ENCODE results near the gene BMPER. TPM values are rescaled to one million over a fixed set of nuclear protein-coding genes. Genes with fewer than 3 reads are reported as not detected.

The BMPER gene
- total RNA-seq, 1 donor from 2014 or later: 0.40 TPM

DNA sequence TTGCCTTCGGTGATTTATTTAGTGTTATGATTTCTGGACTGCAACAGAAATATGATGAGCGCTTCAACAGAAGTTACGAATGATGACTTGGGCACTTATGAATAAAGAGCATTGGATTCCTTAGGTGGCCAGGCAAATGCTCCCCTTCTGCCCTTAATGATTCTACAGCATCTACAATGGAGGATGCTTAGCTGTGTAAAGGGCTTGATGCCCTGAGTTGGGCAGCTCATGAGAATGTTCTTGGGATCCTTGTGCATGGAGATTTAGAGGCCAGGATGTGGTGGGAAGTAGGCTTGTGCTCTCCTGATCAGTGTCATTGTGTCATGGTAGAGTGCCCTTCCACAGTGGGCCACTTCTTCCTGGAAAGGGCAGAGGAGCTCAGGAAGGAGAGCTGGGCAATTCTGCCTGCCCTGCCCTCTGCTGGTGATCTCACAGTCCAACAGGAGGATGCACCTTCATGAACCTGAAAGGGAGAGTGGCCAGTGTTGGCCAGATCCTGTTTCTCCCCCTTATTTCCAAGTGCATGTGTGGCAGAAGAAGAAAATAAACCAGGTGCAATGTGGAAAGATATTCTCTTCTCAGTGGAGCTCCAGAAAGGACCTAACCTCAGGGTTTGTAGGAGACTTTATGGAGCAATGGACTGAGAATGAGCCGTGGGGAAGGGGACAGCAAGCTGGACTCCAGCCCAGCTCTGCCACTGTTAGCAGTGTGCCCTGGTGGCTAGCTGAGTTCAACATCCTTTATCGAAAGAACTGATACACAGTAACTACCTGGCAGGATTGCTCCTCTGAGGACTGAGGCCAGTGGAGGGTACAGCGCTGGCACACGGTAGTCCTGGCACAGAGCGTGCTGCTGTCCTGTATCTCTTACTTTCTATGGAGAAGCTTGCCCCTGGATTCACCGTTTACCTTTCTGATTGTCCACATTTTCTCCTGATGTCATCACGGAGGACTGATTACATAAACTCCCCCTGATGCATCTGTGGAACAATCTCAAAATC is 182.9 kb downstream of the BMPER start:
- peak; percentile 9 to 44 for DNase-seq (ENCODE audit: low read depth in 2 of 2)

DNA sequence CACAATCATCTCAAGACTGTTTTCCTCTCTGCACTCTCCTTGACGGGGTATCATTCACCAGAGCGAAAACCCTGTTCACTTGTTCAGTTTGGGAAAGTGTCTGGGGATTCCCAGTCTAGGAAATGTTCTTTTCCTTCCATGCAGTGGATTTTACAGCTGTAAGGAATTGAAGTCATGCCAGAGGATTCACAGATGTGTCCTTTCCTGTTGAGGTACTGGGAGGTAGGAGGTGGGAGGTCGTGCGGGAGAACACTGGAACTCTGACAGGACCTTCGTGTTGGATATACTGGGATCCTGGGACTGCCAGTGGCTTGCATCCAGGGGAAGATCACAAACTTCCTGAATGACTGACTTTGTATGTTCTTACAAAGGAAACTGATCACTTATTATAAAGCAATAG is 185.5 kb downstream of the BMPER start:
- no peak for DNase-seq (ENCODE audit: low read depth in 2 of 2)

DNA sequence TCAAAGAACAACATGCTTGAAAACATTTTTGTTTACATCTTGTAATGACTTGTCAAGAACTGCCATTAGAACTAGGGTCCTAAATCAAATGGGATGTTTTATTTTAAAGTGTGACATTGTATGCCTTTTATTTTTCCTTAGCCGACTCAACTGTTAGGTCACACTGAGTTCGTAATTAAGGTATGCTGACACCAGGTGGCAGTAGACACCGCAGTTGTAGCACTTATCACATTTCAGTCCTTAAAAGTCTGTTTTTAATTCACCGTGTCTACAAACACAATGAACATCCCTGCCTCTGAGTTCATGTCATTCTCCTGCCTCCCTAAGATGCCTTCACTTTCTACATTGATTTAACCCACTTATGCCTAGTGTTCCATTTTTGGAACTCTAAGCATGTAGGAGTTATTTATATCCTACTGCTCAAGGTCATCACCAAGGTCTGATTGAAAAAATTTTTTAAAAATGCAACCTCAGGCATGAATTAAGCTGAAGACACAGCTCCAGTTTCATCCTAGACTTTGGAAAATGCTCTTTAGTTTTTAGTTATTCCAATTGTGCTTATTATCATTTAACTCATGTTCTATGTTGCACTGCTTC is 186.1 kb downstream of the BMPER start:
- DNase-seq (ENCODE audit: low read depth in 2 of 2): peak; percentile 56 to 72

DNA sequence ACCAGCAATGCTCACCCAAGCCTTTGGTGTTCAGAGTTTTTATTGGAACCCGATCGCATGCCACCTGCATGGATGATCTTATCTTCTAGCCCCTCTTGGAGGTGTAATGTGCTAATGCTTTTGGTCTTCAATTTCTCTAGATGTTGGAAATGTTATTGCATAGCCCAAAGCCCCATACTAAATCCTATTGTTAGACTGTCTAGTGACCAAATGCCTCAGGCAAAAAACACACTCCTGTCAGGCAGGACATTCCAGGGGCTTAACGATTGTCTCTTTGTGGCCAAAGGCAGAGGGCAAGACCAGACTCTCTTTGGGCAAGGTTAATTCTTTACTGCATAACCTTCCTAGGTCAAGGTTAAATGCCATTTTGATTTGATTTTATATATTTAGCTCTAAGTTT is 187.9 kb downstream of the BMPER start:
- no peak for DNase-seq (ENCODE audit: low read depth in 2 of 2)

DNA sequence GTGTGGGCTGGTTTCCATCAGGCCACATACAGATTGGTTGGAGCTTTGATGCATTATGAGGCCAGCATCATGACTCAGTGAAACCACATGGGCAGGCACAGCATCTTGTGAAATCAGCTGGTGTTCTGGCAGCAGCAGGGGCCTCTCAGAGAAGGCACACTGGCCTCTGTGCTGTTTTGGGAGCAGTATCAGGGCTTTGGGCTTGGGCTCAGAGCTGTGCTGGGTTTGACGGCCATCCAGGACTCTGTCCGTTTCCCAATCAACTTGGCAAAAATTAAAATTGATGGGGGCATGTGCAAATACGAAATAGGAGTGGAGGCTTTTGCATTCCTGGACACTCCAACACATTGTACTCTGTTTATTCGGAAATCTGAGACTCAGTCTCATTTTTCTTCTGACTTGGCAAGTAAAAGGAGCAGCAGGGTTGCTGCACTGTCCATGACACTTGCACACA is 190.9 kb downstream of the BMPER start:
- no peak for DNase-seq (ENCODE audit: low read depth in 2 of 2)

DNA sequence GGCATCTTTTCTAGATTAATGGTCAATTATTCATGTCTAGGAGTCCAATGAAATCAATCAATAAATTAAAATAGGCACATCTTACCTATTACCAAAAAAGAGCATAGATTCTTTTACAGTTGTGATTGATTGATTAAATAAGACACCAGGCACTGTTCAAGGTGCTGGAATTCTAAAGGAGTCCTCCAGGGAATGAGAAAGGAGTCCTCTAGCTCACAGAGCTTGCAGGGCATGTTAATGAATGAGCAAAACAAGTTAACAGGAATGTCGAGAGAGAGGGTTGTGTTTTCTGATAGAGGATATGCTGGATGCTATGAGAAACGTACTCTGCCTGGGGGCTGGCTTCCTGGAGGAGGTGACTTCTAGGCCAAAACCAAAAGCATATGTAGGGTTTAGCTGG is 191.4 kb downstream of the BMPER start:
- DNase-seq (ENCODE audit: low read depth in 2 of 2): no peak

DNA sequence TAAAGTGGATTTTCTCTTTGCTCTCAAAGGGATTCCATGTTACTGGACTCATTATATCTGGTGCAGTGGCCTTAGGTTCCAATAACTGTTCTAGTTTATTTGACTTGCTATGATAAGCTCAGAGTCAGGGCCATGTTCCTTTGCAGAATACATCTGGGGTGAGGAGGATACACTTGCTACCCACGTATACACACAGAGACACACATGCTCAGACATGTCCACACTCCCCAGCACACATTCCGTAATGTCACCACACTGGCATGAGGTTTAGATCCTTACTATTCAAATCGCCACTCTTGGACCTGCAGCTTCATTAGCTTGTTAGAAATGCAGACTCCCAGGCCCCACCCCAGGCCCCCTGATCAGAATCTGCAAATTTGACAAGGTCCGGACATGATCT is 195.3 kb downstream of the BMPER start:
- DNase-seq (ENCODE audit: low read depth in 2 of 2): no peak

DNA sequence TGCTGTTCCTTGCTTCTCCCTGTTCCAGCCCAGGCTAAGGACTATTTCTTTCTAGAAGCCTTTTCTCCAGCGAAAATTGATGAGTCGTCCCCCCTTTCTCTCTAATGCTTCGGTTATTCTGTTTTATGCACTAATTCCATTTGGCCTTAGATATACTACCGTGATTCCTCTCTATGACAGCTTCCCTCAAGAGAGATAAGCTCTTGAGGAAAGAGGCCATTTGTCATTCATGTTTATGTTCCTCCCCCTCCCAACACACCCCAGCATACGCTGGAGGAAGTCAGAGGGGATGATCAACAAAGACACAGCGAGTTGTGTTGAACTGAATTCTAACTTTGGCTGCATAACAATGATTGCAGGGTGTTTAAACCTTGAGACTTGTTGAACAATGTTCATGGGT is 198.8 kb downstream of the BMPER start:
- no peak for DNase-seq (ENCODE audit: low read depth in 2 of 2)

DNA sequence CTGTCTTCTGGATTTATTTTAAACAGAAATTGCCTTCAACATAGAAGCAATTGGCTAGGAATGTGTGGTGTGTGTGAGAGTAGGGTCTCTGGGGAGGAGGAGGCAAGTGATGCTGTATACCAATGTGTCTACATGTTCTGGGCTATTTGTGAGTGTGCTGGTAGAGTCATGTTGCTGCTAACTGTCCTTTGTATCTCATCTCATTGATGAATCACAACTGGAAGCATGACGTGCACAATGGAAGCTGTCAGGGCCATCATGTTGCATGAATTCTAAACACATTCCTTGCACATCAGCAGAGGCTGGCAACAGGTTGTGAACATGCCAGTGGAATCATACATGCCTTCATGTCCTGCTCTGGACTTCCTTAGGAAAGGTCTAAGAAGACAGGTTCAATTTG is 199.7 kb downstream of the BMPER start:
- no peak for DNase-seq (ENCODE audit: low read depth in 2 of 2)

DNA sequence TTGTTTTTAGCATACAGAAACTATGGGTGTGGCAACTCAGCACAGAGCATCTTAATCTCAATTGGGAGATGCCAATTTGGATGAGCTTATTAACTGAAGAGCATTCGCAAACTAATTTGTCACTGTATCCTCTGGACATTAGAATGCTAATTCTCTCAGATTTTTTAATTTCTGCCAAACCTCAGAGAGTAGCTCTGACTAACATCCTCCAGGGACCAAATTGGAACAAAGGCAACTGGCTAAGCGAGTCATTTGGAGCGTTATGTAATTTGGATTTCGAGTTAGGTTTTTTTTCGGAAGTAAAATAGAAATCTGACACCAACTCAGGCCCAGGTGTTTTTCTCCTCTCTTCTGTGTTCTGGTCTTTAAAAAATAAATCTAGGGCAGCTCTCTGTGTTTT is 201.9 kb downstream of the BMPER start:
- DNase-seq (ENCODE audit: low read depth in 2 of 2): no peak

DNA sequence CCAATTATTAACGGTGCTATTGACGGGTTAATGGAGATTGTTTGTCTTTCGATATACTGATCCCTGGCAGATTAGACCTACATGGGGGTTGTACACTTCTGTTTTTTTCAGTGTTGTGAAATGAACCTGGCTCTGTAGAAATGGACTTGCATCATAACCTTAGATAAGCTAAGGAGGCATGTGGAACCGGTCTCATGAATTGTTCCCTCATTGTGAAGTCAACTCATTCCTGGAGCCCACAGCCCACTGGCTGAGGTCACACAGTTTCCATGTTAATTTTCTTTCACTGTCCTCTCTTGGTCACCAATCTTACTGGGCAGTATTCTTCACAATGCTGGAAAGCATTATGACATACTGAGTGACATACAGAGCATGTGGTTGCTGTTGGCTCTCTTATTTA is 202.8 kb downstream of the BMPER start:
- no peak for DNase-seq (ENCODE audit: low read depth in 2 of 2)

DNA sequence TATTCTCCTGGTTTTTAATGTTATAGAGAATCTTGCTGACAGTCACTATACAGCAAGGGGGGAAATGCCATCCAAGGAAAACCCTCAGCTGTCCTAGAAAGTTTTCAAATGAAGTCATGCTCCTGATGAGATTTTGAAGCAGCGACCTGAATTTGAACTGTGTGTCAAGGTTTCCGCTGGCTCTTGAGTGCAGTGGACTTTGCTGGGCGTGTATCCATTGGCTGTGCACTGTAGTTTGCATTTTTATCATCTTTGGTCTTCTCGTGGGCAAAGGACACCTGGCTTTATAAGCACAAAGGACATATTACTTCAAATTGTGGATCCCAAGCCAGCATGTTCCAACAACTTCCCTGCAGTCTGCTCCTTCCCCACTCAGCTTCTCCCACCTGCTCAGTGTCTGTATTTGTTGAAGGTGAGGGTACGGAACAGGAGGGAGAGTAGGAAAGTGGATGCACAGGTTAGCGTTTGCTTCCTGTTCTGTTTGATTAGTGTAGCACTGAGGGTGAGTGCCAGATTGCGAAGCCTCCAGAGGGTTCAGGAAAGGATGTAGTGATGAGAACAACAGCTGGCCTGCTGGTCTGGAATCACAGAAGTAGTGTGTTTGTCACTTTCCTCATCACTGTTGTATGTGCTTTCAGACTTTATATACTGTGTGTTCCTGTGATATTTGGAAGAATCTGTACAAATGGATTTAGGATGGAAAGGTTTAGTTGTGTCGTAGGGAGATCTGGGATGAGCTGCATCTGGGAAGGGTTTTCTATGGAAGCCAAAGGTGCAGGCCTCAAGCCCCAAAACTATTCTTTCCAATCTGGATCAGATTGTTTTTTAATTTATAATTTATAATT is 204.8 kb downstream of the BMPER start:
- DNase-seq (ENCODE audit: low read depth in 2 of 2): no peak

DNA sequence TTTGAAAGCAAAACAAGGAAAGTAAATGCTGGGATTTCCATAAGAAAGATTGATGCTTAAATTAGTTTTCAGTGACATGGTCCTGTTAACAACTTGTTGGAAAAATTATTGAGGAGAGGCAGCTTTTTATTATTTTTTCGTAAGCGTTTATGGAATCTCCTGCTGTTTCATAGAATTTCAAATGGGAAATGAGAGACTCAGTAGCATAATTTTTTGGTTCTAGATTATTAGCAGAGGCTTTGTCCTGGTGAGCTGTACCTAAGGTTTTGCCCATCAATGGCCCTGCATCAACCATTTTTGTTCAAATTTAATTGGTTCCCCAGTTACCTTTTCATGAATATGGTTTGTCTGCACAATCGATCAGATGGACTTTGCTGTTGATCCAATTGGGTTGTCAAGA is 205.7 kb downstream of the BMPER start:
- DNase-seq (ENCODE audit: low read depth in 2 of 2): no peak

DNA sequence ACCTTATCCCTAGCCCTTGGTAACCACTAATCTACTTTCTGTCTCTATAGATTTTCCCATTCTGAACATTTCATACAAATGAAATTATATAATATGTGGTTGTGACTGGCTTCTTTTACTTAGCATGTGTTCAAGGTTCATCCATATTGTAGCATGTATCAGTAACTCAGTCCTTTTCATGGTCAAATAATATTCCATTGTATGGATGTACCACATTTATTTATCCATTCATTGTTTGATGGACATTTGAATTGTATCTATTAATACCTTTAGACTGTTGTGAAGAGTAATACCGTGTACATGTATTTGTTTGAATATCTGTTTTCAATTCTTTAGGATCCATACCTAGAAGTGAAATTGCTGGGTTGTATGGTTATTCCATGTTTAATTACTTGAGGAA is 210.2 kb downstream of the BMPER start:
- DNase-seq (ENCODE audit: low read depth in 2 of 2): no peak

DNA sequence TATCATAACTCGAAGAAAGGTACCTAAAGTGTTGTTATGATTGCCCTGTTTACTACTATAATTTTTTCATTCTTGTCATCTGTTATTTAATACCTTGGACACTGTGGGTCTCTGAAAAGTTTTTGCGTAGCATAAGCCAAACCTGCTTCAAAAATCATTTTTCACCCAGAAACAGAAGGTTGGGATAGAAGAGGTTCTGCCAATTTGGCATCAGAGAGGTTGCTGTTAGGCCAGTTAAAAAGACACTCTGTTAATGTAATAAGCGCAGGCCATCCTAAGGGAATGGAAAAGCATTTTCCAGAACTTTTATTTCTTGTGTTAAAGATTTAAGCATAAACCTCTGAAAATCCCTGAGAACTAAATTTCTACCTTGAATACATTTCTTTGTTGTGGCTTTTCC is 212.2 kb downstream of the BMPER start:
- DNase-seq (ENCODE audit: low read depth in 2 of 2): no peak

DNA sequence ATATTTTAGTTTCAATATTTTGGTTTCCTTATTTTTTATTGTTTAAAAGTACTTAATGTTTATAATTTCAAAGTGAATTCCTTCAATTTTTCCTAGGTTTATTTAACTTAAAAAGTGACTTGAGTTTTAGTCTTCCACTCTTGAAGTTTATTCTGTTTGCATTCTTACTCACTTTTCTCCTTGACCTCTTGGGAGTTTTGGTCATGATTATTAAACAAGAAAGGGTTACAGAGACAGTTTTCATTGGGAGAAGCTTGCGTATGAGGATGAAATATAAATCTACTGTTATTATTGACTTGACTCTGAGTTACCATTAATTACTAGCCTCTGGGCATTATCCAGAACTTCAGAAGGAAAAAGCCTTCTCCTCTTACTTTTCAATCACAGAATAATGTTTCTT is 216.0 kb downstream of the BMPER start:
- DNase-seq (ENCODE audit: low read depth in 2 of 2): no peak

DNA sequence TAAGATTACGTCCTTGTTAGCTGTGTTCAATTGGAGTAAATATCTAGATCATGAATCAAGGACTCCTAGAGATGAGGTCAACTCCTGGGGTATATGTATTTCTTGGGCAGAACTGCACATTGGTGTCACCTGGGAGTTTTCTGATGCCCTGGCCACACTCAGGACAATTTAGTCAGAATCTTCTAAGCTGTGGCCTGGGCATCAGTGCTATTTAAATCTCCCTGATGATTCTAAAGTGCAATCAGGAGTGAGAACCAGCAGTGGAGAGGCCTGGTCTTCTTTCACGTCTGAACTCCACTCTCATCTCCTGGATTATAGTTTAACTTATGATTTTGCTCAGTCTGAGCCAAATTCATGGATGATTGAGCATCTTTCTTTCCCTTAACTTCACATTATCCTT is 218.0 kb downstream of the BMPER start:
- no peak for DNase-seq (ENCODE audit: low read depth in 2 of 2)

DNA sequence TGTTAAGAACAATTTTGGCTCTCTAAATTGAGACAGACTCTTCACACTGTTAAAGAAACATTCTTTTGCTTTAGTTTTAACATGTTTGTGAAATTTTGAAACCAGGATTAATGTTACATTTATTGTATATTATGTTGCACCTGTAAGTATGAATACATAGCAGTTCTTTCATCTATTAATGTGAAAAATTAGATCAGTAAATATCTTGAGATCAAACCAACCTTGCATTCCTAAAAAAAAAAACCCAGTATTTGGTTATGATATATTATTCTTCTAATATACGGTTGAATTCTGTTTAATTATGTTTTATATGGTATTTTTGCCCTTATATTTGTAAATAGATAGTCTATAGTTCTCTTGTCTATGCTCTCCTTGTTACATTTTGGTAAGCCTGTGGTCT is 219.4 kb downstream of the BMPER start:
- no peak for DNase-seq (ENCODE audit: low read depth in 2 of 2)

DNA sequence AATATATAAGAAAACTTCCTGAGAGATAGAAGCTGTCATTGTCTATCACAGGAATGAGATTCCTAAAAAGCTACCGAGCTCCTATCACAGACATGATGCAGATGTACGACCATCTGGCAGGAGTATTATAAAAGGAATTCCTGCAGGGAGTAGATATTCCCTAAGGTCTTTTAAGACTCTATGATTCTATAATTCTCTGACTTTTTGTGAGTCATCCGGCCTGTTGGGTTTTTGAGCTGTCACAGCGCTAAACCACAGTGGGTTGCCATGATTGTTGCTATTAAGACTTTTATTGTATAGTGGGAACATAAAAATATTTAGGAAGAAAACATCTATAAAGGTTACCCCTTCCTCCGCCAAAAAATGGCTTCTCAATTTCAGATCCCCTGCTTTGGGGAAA is 223.4 kb downstream of the BMPER start:
- no peak for DNase-seq (ENCODE audit: low read depth in 2 of 2)

DNA sequence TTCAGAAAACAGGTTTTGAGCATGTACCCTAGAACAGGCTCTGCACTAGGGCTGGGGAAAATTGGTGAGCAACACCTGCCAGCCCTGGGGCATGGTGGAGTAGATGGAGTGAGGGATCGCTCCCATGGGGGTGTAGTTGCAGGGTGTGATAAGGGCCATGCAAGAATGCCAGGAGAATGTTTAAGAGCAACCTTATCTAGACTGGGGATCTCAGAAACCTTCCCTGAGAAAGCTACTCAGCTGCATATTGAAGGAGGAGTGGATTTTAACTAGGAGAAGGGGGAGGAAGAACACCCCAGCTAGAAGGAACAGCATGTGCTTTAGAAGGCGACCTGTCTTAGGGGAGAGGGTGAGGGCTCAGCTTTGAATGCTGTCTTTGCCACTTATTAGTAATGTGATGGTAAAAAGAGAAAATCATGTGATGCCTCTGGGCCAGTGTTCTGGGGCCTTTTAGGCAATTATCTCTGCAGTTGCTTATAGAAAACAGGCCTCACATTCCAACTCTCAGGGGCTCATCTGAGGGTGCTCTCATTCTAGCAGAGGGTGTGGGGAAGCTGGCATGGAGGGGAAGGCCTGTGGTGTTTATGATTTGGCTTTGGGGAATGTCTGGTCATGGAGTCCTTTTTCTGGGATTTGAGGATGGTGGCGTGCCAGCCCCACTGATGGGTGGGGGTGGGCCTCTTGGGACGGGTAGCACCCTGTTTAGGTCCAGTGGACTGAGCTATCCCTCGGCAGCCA is 225.4 kb downstream of the BMPER start:
- DNase-seq (ENCODE audit: low read depth in 2 of 2): no peak

DNA sequence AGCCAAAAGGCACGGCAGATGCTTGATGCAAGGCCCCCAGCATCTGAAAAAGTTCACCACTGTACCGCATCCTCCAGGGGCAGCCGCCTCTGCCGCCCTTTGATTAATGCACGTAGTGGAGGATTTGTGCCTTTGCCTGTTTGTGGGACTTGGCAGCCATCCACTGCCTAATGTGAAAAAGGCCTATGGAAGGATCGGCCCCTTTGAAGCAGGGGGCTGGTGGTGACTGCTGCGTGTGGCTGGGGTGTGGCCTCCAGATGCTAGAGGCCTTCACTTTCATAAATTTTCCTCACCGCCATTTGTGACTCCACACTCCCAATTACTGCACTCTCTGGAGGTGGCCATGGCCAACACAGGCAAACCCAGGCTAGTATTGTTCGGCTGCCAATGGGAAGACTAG is 226.0 kb downstream of the BMPER start:
- no peak for DNase-seq (ENCODE audit: low read depth in 2 of 2)

Data from lung microvascular endothelial cell (primary cell).